ENCODE measurements around the gene TMEM117.

Gene TMEM117

GRCh38 chr12:44127966-44128710 is 292.3 kb downstream of the TMEM117 start:
- Histone ChIP-seq H3K9me3 (ENCODE audit: severe bottlenecking) (no peaks in the 10 kb centered on the region), H3K4me1 (ENCODE audit: insufficient read depth, poor library complexity, severe bottlenecking) (no peaks in the 10 kb centered on the region), H3K36me3 (ENCODE audit: low read depth) (no peaks in the 10 kb centered on the region), H3K27me3 (ENCODE audit: insufficient read depth, poor library complexity, severe bottlenecking) (no peaks in the 10 kb centered on the region), H3K27ac (ENCODE audit: poor library complexity, severe bottlenecking) (no peak overlapping the region), H3K4me3 (ENCODE audit: severe bottlenecking) (no peak overlapping the region)
- DNase-seq (ENCODE audit: low spot score): no peak
- TF ChIP-seq CTCF (IDR thresholded peaks at IDR 0.05; ENCODE audit: poor library complexity, severe bottlenecking): no peak
- no peak for ATAC-seq (ENCODE audit: low read depth)

GRCh38 chr12:44143175-44143574 is 307.3 kb downstream of the TMEM117 start:
- ATAC-seq (ENCODE audit: low read depth): no peak
- no peak overlapping the region for H3K4me3 ChIP-seq (ENCODE audit: severe bottlenecking)
- no peaks in the 10 kb centered on the region for H3K27me3 ChIP-seq (ENCODE audit: insufficient read depth, poor library complexity, severe bottlenecking)
- no peak for DNase-seq (ENCODE audit: low spot score)
- H3K27ac ChIP-seq (ENCODE audit: poor library complexity, severe bottlenecking): no peak overlapping the region
- H3K36me3 ChIP-seq (ENCODE audit: low read depth): no peaks in the 10 kb centered on the region
- no peaks in the 10 kb centered on the region for H3K4me1 ChIP-seq (ENCODE audit: insufficient read depth, poor library complexity, severe bottlenecking)
- TF ChIP-seq CTCF (IDR thresholded peaks at IDR 0.05; ENCODE audit: poor library complexity, severe bottlenecking): no peak
- no peaks in the 10 kb centered on the region for H3K9me3 ChIP-seq (ENCODE audit: severe bottlenecking)

- TF ChIP-seq CTCF (IDR thresholded peaks at IDR 0.05; ENCODE audit: poor library complexity, severe bottlenecking): no peak
- ATAC-seq (ENCODE audit: low read depth): no peak
- Histone ChIP-seq H3K36me3 (ENCODE audit: low read depth) (no peaks in the 10 kb centered on the region), H3K4me3 (ENCODE audit: severe bottlenecking) (no peak overlapping the region), H3K27me3 (ENCODE audit: insufficient read depth, poor library complexity, severe bottlenecking) (no peaks in the 10 kb centered on the region), H3K4me1 (ENCODE audit: insufficient read depth, poor library complexity, severe bottlenecking) (no peaks in the 10 kb centered on the region), H3K9me3 (ENCODE audit: severe bottlenecking) (no peaks in the 10 kb centered on the region), H3K27ac (ENCODE audit: poor library complexity, severe bottlenecking) (no peak overlapping the region)
- no peak for DNase-seq (ENCODE audit: low spot score)
Observed at GRCh38 chr12:44148936-44149335, 313.1 kb downstream of the TMEM117 start.

GRCh38 chr12:44154128-44154527 is 318.2 kb downstream of the TMEM117 start:
- Histone ChIP-seq H3K27me3 (ENCODE audit: insufficient read depth, poor library complexity, severe bottlenecking) (no peaks in the 10 kb centered on the region), H3K27ac (ENCODE audit: poor library complexity, severe bottlenecking) (no peak overlapping the region), H3K4me3 (ENCODE audit: severe bottlenecking) (no peak overlapping the region), H3K4me1 (ENCODE audit: insufficient read depth, poor library complexity, severe bottlenecking) (no peaks in the 10 kb centered on the region), H3K36me3 (ENCODE audit: low read depth) (no peaks in the 10 kb centered on the region), H3K9me3 (ENCODE audit: severe bottlenecking) (no peaks in the 10 kb centered on the region)
- ATAC-seq (ENCODE audit: low read depth) (no peak), DNase-seq (ENCODE audit: low spot score) (no peak)
- TF ChIP-seq CTCF (IDR thresholded peaks at IDR 0.05; ENCODE audit: poor library complexity, severe bottlenecking): no peak

- no peaks in the 10 kb centered on the region for H3K36me3 ChIP-seq (ENCODE audit: low read depth)
- ATAC-seq (ENCODE audit: low read depth) (no peak), DNase-seq (ENCODE audit: low spot score) (no peak)
- no peak overlapping the region for H3K4me3 ChIP-seq (ENCODE audit: severe bottlenecking)
- H3K27me3 ChIP-seq (ENCODE audit: insufficient read depth, poor library complexity, severe bottlenecking): no peaks in the 10 kb centered on the region
- no peaks in the 10 kb centered on the region for H3K4me1 ChIP-seq (ENCODE audit: insufficient read depth, poor library complexity, severe bottlenecking)
- no peaks in the 10 kb centered on the region for H3K9me3 ChIP-seq (ENCODE audit: severe bottlenecking)
- no peak for TF ChIP-seq CTCF (IDR thresholded peaks at IDR 0.05; ENCODE audit: poor library complexity, severe bottlenecking)
- no peak overlapping the region for H3K27ac ChIP-seq (ENCODE audit: poor library complexity, severe bottlenecking)
Observed at GRCh38 chr12:44155358-44155757, 319.5 kb downstream of the TMEM117 start.
